Ramos (cell line): ENCODE data around the gene TGFBRAP1.
"Not testable (repeated sequence)": the region's sequence is repeated elsewhere in the genome, so short reads cannot be mapped to it uniquely, and the experiment has no call there.

Experiments
- in situ Hi-C: fragments of 300-500 bp; cut with MboI; formaldehyde crosslinking; loops from one replicate; pipeline ENCODE4 v1.14.3; 2022; ENCODE audit warnings: low sequenced_read_pairs; ENCODE audit not compliant: unreplicated experiment

Gene TGFBRAP1

GRCh38 chr2:105358593-105358992 is 29.1 kb upstream of the TGFBRAP1 start:
- in situ Hi-C loops, result no loop called here

DNA sequence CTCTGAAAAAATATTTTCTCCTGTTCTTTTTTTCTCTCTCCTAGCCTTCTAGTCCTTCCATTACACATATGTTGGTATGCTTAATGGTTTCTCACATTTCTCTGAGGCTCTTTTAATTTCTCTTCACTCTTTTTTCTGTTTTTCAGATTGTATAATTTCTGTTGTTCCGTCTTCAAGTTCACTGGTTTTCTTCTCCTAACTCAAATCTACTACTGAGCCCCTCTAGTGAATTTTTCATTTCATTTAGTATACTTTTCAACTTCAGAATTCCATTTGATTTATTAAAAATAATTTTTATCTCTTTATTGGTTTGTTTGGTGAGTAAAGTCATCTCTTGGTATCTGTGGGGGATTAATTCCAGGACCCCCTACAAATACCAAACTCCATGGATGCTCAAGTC is 27.6 kb upstream of the TGFBRAP1 start:
- in situ Hi-C loops, result no loop called here

DNA sequence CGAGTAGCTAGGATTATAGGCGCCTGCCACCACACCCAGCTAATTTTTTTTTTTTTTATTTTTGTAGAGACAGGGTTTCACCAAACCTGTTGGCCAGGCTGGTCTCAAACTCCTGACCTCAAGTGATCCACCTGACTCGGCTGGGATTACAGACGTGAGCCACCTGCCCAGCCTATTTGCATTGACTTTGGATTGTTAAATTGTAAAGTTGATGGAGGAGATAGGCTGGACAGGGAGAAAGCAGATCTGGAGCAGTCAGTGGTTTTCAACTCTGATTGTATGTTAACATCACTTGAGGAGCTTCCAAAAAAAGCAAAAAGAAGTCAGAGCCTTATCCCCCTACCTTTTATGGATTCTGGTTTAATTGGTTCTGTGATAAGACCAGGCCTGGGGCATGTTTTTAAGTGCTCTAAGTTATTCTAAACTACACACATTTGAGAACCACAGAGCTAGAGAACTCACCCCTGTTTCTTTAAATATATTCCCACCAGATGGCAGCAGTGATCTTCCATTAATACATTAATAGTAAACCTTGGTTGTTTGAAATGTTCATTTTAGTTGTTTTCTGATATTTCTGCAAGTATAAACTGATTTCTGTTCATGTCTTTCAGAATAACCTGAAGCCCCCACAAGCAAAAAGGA is 15.3 kb upstream of the TGFBRAP1 start:
- in situ Hi-C loops, result no loop called here

DNA sequence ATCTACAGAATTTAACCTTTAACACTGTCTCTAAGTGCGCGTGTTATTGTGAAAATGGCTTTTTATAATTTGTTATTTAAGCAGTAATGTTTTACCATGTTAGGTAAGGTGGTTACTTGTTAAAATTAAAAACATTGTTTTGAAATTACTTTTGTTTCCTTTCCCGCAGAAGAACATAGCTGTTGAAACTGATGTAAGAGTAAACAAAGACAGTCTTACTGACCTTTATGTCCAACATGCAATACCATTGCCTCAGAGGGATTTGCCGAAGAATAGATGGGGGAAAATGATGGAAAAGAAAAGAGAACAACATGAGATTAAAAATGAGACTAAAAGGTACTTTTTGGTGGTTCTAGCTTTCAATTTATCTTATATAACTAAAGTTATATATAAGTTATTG is 9.9 kb upstream of the TGFBRAP1 start:
- in situ Hi-C loops, result no loop called here

DNA sequence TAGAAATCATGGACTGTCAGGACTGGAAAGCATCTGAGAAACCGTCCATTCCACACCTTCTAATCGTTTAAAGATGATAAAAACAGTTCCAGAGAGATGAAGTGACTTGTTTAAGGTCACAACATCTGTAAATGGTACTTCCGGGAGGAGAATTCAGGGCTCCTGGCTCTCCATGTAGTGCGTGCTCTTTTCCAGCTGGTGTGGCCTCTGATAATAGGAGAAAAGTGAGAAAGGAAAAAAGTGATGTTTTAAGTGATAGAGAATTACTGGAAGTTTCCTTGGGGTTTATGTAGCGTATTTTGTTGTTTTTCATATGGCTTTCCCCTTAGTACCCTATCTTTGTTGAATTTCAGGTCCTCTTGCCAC is 8.5 kb upstream of the TGFBRAP1 start:
- in situ Hi-C loops, result no loop called here

DNA sequence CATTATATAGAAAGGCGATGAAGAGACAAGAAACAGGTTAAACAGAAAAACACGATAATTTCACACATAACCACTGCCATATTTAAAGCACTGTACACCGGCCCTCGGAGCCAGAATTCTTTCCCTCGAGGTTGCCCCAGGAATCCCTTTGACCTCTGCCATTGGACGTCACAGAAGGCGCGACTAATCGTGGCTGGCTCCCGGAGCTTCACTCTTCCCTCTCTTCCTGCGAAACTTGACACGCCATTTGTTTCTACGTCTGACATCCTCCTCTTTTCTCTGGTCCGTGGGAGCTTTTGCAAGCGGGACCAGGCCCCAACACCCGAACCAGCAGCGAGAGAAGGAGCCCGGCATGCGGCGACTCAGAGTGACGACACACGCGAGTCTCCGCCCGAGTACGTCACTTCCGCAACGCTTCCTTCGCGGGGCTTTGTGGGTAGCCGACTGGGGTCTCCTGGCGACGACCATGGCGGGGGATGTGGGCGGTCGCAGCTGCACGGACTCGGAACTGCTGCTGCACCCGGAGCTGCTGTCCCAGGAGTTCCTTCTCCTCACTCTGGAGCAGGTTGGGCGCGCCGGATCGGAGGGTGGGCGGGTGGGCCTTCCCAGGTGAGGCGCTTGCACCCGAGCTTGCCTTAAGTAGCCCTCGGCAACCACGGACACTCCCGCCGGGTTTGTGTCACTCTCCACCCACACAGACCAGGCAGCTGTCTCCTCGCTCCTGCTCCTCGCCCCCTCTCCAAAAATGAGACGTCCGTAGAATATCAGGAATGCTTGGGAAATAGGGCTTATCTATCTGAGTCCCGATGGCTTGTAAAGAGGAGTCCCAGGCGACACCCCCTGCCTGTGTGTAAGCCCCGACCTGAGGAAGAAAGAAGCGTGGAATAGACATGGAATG is 7.8 kb upstream of the TGFBRAP1 start, which contains the start of gene C2orf49:
Gene C2orf49 (plus strand): TSS at position 419 of the 898 bp plus-strand sequence. CDS start 48 bp downstream, at position 467.
- in situ Hi-C loops, result no loop called here

DNA sequence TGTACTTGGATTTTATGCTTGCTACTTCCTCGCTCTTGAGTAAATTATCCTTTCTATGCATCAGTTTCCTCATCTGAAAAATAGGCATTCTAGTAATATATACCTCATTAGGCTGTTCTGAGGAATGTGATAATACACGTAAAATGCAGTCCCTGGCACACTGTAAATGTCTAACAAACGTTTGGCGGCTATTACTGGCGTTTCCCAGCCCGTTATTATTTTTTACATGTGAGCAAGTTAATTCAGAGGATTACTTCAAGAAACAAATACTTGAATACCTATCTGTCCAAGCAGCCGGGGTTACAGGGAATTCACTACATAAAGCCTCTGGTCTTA is 7.2 kb upstream of the TGFBRAP1 start:
- in situ Hi-C loops, result no loop called here

GRCh38 chr2:105335469-105335868 is 5.9 kb upstream of the TGFBRAP1 start:
- in situ Hi-C loops, result no loop called here

GRCh38 chr2:105334211-105334610 is 4.7 kb upstream of the TGFBRAP1 start:
- in situ Hi-C loops, result no loop called here

GRCh38 chr2:105330681-105331375 is 1.3 kb upstream of the TGFBRAP1 start:
- in situ Hi-C loops, result no loop called here

- in situ Hi-C loops, result no loop called here
These were observed 359 bp downstream of the TGFBRAP1 start for GRCh38 chr2:105329197-105329554.

DNA sequence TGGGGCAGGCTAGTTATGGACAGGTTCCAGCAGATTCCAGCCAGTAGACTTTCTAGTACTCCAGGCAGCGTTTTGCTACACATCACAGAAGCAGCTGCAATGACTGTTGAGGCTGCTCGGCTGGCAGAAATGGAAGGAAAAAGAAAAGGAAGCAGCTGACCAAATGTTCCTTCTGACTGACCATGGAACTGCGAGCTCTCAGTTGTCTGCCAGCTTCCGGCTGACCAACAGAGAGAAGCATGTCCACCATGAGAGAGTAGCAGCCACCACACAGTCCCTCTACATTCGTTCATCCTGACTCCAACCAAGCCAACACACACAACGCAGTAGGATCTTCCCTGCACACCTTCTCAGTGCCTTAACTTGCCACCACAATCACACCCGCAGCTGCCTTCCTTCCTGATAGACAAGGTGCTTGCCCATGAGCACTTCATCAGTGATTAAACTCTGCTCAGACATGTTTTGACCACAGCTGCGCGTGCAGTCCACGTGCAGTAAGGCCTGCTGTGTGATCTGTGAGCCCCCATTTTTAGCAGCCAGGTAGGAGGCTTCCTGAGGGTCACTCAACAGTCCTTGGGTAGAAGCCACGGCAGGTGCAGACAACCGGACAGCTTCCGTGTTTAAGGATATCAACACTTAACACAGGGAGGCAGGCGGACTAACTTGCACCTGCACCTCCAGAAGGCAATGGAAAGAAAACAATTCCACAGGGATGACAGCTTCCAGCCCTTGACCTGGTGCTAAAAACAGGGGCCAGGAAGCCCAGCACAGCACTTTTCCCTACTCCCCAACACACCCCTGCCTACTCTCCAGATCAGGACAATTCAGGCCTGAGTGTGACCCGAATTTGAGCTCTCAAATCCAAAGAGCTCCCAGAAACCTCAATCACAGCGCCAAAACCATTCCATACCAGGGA is 996 bp downstream of the TGFBRAP1 start:
- in situ Hi-C loops, result no loop called here

GRCh38 chr2:105327690-105328089 is 1.8 kb downstream of the TGFBRAP1 start:
- in situ Hi-C loops, result no loop called here

DNA sequence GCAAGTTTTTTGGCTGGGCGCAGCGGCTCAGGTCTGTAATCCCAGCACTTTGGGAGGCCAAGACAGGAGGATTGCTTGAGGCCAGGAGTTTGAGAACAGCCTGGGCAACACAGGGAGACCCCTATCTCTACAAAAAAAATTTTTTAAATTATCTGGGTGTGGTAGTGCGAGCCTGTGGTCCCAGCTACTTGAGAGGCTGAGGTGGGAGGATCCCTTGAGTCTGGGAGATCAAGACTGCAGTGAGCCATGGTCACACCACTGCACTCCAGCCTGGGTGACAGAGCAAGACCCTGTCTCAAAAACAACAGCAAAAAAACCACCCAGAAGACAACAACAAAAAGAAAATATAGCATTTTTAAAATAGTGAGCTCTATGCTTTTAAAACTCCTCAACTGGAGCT is 2.3 kb downstream of the TGFBRAP1 start:
- in situ Hi-C loops, result not testable (repeated sequence)

- in situ Hi-C loops, result no loop called here
These were observed 4.1 kb downstream of the TGFBRAP1 start for GRCh38 chr2:105325389-105325963.

DNA sequence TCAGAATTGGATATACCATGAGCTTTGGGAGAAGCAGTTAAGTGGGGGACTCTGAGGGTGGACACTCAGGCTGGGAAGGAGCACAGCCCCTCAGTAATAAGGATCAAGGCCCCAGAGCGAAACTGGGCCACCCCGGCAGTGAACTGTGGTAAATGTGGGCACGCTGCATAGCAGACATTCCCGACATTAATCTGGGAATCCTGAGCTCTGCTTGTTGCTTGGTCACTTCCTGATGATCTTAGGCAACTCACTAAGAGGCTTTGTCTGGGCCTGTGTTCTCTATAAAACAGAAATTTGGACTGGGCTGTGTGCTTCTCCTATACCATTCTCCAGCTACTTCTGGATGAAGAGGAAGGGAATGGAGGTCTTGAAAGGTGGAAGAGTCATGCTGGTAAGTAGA is 4.8 kb downstream of the TGFBRAP1 start:
- in situ Hi-C loops, result no loop called here

DNA sequence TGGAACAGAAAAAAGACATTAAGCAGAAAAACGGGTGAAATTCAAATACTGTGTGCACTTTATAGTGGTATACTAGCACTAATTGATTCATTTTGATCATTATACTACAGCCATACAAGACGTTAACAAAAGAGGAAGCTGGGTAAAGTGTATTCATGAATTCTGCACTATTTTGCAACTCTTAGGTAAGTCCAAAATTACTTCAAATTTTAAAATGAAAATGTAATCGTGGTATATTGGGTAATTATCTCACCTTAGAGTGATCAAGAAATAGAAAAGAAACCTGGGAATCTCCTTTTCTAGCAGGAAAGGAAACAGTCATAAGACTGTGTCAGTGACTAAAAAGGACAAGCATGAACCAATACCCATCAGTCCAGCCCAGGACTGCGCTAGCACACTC is 5.4 kb downstream of the TGFBRAP1 start:
- in situ Hi-C loops, result no loop called here

DNA sequence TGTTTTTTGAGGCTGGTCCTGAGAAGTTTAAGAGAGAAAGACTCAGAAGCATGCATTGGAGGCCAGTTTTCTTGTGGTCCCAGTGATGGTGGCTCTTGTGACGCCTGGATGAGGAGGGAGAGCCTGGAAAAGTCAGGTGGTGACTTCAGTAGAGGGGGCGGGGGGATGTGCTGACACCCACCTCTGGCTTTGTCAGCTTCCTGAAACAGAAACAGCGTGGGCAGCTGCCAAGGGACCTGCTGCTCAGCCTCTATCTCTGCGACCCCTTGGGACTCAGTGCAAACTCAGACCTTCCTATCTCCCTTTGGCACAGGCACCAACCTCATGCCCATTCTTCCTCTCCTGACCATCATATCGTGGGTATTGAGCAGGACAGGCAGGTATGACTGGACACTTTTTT is 6.4 kb downstream of the TGFBRAP1 start:
- in situ Hi-C loops, result no loop called here

GRCh38 chr2:105321875-105322646 is 7.5 kb downstream of the TGFBRAP1 start:
- in situ Hi-C loops, result no loop called here
